ENCODE results near the gene ACE.

The ACE gene

GRCh38 chr17:63475491-63476412 is 1.1 kb upstream of the ACE start:
- no peak for DNase-seq

GRCh38 chr17:63476459-63476853 is 405 bp upstream of the ACE start:
- DNase-seq: no peak

GRCh38 chr17:63477480-63478440 is 899 bp downstream of the ACE start:
- DNase-seq: no peak

- peak; percentile 69 for DNase-seq
Measured at GRCh38 chr17:63478814-63479494, 2.1 kb downstream of the ACE start.

- no peak for DNase-seq
Measured at GRCh38 chr17:63479495-63480184, 2.8 kb downstream of the ACE start.

- no peak for DNase-seq
Measured at GRCh38 chr17:63480192-63480784, 3.4 kb downstream of the ACE start.

DNA sequence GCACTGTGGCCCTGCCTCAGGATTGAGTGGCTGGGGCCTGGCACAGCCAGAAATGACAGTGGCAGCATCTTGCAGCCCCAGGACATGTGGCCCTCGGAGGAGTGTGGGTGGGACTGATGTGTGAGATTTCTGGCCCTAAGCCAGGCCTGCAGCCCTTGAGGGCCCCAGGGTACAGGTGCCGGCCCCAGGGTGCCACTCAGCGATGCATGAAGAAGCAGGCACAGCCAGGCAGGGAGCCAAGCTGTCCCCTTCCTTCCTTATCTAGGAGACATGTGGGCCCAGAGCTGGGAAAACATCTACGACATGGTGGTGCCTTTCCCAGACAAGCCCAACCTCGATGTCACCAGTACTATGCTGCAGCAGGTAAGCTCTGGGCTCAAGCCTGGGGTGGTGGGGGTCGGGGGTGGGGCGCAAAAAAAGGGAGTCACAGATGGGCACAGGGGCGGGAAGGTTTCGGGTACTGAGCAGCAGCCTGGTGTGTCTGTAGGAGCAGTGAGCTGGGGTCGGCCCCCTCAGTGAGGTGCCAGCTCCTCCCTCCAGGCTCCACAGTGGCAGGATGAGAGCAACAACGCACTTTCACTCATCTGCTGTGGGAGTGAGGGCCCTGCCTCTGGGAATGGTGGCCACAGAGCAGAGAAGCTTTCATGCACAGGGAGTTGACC is 4.1 kb downstream of the ACE start:
- DNase-seq: no peak

- DNase-seq: no peak
Measured at GRCh38 chr17:63481488-63481870, 4.6 kb downstream of the ACE start.

GRCh38 chr17:63482509-63482908 is 5.6 kb downstream of the ACE start:
- no peak for DNase-seq

GRCh38 chr17:63483038-63483437 is 6.2 kb downstream of the ACE start:
- no peak for DNase-seq

DNA sequence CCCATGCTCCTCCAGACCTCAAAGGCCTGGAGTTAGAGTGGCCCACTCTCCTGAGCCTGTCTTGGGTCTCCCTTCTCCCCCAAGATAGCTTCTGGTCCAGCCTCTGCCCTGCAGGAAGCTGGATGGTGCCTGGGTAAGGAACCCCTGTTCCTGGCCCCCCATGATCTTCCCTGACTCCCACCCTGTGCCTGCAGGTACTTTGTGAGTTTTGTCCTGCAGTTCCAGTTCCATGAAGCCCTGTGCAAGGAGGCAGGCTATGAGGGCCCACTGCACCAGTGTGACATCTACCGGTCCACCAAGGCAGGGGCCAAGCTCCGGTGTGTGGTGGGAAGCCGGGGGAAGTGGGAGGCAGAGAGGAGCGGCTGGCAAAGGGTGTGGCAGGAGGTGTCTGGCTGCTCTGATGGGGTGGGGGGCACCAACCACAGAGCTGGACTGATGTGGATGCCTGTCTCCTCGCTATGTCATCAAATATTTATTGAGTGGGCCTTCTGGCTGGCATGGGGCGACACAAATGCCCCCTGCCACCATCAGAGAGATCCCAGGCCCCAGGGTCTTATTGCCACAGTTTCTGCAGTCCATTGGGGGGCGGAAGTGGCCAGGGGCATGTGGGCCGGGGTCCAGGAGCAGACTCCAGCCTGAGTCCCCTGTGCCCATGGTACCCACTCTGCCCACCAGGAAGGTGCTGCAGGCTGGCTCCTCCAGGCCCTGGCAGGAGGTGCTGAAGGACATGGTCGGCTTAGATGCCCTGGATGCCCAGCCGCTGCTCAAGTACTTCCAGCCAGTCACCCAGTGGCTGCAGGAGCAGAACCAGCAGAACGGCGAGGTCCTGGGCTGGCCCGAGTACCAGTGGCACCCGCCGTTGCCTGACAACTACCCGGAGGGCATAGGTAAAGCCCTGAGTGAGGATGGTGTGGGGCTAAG is 7.1 kb downstream of the ACE start:
- DNase-seq: no peak

DNA sequence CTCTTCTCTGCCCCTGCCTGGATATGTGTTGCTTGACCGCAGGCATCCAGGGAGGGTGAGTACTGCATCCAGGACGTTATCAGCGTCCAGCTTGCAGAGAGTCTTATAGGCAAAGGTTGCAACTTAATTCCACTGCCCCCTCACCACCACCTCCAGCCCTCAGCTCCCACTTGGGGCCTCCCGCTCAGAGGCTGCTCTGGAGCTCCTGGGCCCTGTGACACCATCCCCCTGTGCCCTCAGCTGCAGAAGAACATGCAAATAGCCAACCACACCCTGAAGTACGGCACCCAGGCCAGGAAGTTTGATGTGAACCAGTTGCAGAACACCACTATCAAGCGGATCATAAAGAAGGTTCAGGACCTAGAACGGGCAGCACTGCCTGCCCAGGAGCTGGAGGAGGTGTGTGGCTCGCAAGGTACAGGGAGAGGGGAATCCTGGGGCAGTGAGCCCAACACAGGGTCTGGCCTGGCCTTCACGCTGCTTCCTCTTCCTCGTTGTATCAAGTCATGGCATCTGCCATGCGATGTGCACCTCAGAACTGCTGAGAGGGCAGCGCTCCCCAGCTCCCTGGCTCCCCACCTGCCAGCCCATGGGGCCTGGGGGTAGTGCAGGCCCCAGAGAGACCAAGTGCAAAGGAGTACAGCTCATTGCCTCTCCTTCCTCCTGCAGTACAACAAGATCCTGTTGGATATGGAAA is 9.6 kb downstream of the ACE start:
- no peak for DNase-seq

- DNase-seq: no peak
Measured at GRCh38 chr17:63487014-63487339, 10.1 kb downstream of the ACE start.

GRCh38 chr17:63488851-63489250 is 12.0 kb downstream of the ACE start:
- no peak for DNase-seq

- DNase-seq: no peak
Measured at GRCh38 chr17:63489291-63489690, 12.4 kb downstream of the ACE start.

- no peak for DNase-seq
Measured at GRCh38 chr17:63490329-63490728, 13.5 kb downstream of the ACE start.

GRCh38 chr17:63490858-63491400 is 14.1 kb downstream of the ACE start:
- DNase-seq: no peak

- DNase-seq: no peak
Measured at GRCh38 chr17:63491413-63491812, 14.6 kb downstream of the ACE start.

- no peak for DNase-seq
Measured at GRCh38 chr17:63491977-63492618, 15.2 kb downstream of the ACE start.

Measured in effector CD4-positive, alpha-beta T cell (primary cell).